HFFc6 (cell line): ENCODE measurements around the gene NAA10. TPM values are rescaled to one million over a fixed set of nuclear protein-coding genes. Genes with fewer than 3 reads are reported as not detected.

Experiments
- DNase-seq: peaks from one replicate; pipeline ENCODE4 v3.0.0-alpha.2; 2018
- H3K27ac Mint-ChIP-seq: 2 replicates; pipeline ENCODE4 v1.8.0; 2020; ENCODE audit warnings: mild to moderate bottlenecking, mixed read lengths
- H3K27me3 Mint-ChIP-seq: 2 replicates; pipeline ENCODE4 v1.8.0; 2021; ENCODE audit warnings: mild to moderate bottlenecking, moderate library complexity, mixed read lengths; ENCODE audit not compliant: insufficient read depth
- H3K36me3 Mint-ChIP-seq: 2 replicates; pipeline ENCODE4 v1.8.0; 2021; ENCODE audit warnings: low read depth, mixed read lengths
- H3K4me1 Mint-ChIP-seq: 2 replicates; pipeline ENCODE4 v1.8.0; 2020; ENCODE audit warnings: low read depth, mixed read lengths
- H3K4me3 Mint-ChIP-seq: 2 replicates; pipeline ENCODE4 v1.8.0; 2020; ENCODE audit warnings: mild to moderate bottlenecking, moderate library complexity, mixed read lengths
- H3K9me3 Mint-ChIP-seq: 2 replicates; pipeline ENCODE4 v1.8.0; 2020; ENCODE audit warnings: mild to moderate bottlenecking, mixed read lengths
- total RNA-seq, 6 experiments: library from RNA; stranded (reverse); fragmentation: NEBNext Ultra II Directional; extraction: Animal tissue kit (Norgen Biotek cat#: 25700); gene quantifications; 2 replicates in 1 of 6; 3 replicates in 5 of 6; pipeline ENCODE4 v1.2.3, GENCODE V29; 2021
- TF ChIP-seq, protein P1 (sequence below): fragments of 200-600 bp; sonication (generic); IDR thresholded peaks from 2 replicates; pipeline ENCODE4 v1.5.0; 2021; ENCODE audit warnings: antibody characterized with exemption, mild to moderate bottlenecking

Gene NAA10
- total RNA-seq, 6 experiments from 2014 or later = 130 to 160 (median 146) TPM

DNA sequence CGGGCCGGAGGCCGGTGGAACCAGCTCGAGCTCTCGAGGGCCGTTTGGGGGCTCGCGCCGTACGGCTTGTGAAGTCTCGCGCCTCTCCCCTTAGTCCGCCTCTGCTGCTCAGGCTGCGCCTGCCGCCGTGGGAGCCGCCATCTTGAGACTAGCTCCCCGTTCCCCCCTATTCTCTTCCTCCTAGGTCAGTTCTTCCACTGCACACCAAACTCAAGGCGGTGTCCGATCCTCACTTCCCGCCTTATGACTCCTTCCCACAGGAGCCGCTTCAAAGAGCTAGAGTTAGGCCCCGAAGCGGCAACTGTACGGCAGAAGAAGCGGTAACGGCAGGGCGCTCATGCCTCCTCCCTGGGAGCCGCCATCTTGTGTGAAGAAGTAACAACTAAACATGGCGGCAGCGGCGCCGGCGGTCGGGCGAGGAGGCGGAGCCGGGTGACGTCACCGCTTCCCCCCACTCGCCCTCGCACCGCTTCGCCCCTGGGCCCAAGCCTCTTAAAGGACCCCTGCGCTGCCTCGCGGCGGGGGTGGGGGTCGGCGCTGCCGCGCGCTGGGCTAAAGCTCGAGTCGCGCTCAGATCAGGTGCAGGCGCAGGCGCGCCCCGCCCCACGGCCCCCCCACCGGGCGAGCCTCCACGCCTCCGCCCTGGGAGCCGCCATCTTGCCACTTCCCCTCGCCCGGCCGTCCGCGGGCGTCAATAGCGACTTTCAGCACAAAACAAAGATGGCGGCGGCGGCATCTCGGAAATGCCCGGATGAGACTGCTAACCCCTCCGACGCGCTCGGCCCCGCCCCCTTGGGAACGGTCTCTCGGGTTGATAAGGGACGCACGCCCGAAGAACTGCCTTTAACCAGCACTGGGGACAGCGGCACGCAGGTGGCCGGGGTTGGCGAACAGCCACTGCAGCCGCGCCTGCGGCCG lies 36.9 kb upstream of the NAA10 start, which contains the start of gene HCFC1:
Gene HCFC1 (minus strand): TSS at position 369 of the 918 bp plus-strand sequence. CDS start 978 bp downstream, outside the sequence.
- Mint-ChIP-seq H3K9me3 (no peaks in the 10 kb centered on the region), H3K36me3 (peaks cover 13% of the 10 kb centered on the region), H3K4me1 (peaks cover 31% of the 10 kb centered on the region), H3K4me3 (peak within 1 kb of the TSS; percentile 99), H3K27me3 (peaks cover 2% of the 10 kb centered on the region), H3K27ac (peak within 1 kb of the TSS; percentile 100)
- TF ChIP-seq, protein P1, sequence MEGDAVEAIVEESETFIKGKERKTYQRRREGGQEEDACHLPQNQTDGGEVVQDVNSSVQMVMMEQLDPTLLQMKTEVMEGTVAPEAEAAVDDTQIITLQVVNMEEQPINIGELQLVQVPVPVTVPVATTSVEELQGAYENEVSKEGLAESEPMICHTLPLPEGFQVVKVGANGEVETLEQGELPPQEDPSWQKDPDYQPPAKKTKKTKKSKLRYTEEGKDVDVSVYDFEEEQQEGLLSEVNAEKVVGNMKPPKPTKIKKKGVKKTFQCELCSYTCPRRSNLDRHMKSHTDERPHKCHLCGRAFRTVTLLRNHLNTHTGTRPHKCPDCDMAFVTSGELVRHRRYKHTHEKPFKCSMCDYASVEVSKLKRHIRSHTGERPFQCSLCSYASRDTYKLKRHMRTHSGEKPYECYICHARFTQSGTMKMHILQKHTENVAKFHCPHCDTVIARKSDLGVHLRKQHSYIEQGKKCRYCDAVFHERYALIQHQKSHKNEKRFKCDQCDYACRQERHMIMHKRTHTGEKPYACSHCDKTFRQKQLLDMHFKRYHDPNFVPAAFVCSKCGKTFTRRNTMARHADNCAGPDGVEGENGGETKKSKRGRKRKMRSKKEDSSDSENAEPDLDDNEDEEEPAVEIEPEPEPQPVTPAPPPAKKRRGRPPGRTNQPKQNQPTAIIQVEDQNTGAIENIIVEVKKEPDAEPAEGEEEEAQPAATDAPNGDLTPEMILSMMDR = no peak
- DNase-seq = peak; percentile 83

DNA sequence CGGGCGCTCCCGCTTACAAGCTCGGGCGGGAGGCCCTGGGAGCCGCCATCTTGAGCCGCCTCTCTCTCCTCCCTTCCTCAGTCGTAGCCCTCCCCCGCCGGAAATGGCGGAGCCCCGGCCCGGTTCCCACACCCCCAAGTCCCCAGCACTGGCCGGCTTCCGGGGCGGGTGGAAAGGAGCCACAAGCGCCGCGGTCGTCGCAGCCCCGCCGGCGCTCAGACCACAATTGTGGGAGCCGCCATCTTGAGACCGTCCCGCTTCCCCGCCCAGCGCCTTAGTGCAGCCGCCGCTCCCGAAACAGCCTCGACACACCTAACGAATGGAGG lies 36.2 kb upstream of the NAA10 start:
- Mint-ChIP-seq H3K4me3 (peak overlapping the region; percentile 99), H3K4me1 (peaks cover 37% of the 10 kb centered on the region), H3K27me3 (peaks cover 2% of the 10 kb centered on the region), H3K9me3 (no peaks in the 10 kb centered on the region), H3K36me3 (peaks cover 13% of the 10 kb centered on the region), H3K27ac (peak overlapping the region; percentile 100)
- TF ChIP-seq, protein P1 = no peak
- peak; percentile 77 for DNase-seq

- H3K36me3 Mint-ChIP-seq = peaks cover 13% of the 10 kb centered on the region
- H3K4me1 Mint-ChIP-seq = peaks cover 39% of the 10 kb centered on the region
- H3K27ac Mint-ChIP-seq = peak overlapping the region; percentile 100
- no peaks in the 10 kb centered on the region for H3K9me3 Mint-ChIP-seq
- TF ChIP-seq, protein P1 = no peak
- H3K27me3 Mint-ChIP-seq = peaks cover 2% of the 10 kb centered on the region
- peak overlapping the region; percentile 99 for H3K4me3 Mint-ChIP-seq
- peak; percentile 39 for DNase-seq
Observed at GRCh38 chrX:153970357-153971123, 35.7 kb upstream of the NAA10 start.

DNA sequence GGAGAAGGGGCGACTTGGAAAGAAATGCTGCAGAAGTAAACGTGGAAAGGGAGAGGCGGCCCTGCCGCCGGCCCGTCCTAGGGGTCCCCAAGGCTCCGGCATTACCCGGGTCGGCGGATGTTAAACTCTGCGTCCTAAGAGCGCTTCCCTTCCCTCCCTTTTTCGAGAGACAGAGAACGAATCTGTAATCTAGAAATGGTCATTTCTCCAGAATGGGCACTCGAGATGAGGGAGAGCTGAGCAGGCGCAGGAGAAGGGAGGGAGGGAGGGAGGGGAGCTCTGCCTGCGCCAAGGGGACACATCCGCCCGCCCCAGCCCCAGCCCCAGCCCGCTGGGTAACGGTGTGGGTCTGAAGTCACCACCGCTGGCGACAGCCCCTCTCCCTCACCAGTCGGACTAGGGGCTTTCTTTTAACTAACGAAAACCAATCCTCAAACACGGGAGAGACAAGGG lies 35.1 kb upstream of the NAA10 start:
- Mint-ChIP-seq H3K27ac (peak overlapping the region; percentile 100), H3K4me1 (peaks cover 39% of the 10 kb centered on the region), H3K4me3 (peak overlapping the region; percentile 99), H3K9me3 (no peaks in the 10 kb centered on the region), H3K36me3 (peaks cover 13% of the 10 kb centered on the region), H3K27me3 (peaks cover 2% of the 10 kb centered on the region)
- no peak for DNase-seq
- TF ChIP-seq, protein P1 = no peak

DNA sequence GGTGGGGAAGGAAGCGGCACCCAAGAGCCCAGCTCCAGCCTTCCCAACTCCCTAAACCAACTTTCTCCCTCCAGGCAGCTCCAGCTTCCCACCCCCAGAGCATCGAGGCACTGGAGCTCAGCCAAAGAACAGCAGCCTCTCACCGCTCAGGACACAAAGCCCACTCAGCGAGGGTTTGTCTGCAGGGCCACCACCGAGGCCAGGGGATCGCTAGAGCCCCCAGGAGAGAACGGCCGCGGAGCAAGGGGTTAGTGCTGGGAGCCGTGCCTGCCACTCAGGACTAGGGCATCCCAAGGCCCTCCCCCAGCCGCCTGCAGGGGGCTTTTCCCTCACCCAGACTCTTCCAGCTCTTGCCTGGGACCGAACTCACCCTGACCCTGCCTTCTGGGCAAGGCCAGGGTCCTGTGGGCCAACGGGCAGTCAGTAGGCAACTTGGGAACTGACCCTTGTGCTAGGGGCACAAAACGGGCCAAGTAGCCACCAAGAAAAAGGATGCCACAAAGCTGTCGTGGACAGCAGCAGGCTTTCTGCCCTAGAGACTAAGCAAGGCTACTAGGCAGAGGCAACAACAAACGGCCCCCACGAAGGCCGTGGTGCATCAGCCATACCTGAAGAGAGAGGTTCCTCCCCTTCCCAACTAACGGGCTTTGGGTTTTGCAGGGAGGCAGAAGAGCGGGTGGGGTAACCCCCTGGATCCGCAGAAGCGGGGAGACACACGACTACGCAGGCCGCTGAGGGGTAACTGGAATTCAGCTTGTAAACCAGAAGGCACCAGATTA lies 34.5 kb upstream of the NAA10 start:
- peak overlapping the region; percentile 99 for H3K4me3 Mint-ChIP-seq
- peaks cover 13% of the 10 kb centered on the region for H3K36me3 Mint-ChIP-seq
- DNase-seq = no peak
- no peaks in the 10 kb centered on the region for H3K9me3 Mint-ChIP-seq
- TF ChIP-seq, protein P1 = no peak
- H3K4me1 Mint-ChIP-seq = peaks cover 36% of the 10 kb centered on the region
- peak overlapping the region; percentile 100 for H3K27ac Mint-ChIP-seq
- H3K27me3 Mint-ChIP-seq = peaks cover 2% of the 10 kb centered on the region
